Measurements from ENCODE around the gene CDK5.

GRCh38 chr7:151018421-151019129, 39.1 kb downstream of the CDK5 start:
- TF ChIP-seq CTCF (IDR thresholded peaks at IDR 0.05; ENCODE audit: insufficient read depth, low read depth, low read length) = no peak
- TF ChIP-seq EZH2 (IDR thresholded peaks at IDR 0.05; ENCODE audit: insufficient read depth, low read length) = peak; percentile 85
